Glomerular endothelial cell (primary cell): ENCODE data around the gene MYBPH. TPM values are rescaled to one million over a fixed set of nuclear protein-coding genes. Genes with fewer than 3 reads are reported as not detected.

ENCODE experiments used
- total RNA-seq: library from RNA; depleted of rRNA; stranded (reverse); fragments of >200 nt; gene quantifications from 2 replicates; pipeline ENCODE4 v1.2.3, GENCODE V29; 2015

The MYBPH gene
- total RNA-seq, 1 donor from 2014 or later, result not detected

Other genes starting within 250 kb of the MYBPH start
- 20.4 and 22.1 TPM in 2 replicates for gene KLHL12, start 248.6 kb downstream of the MYBPH start, total RNA-seq
- gene ADIPOR1, start 217.5 kb downstream of the MYBPH start, total RNA-seq, result 82.2 and 92.9 TPM in 2 replicates
- 43.4 and 51.5 TPM in 2 replicates for gene CYB5R1, start 208.6 kb downstream of the MYBPH start, total RNA-seq
- 55.4 and 58.7 TPM in 2 replicates for gene TMEM183A, start 168.5 kb downstream of the MYBPH start, total RNA-seq
- gene PPFIA4, start 149.3 kb downstream of the MYBPH start, total RNA-seq, result 0.29 and 6.8 TPM in 2 replicates
- not detected in 2 replicates for gene MYOG, start 89.8 kb downstream of the MYBPH start, total RNA-seq
- 8.6 TPM in 1 of 2 replicates, not detected in the other for gene ADORA1, start 48.1 kb downstream of the MYBPH start, total RNA-seq
- gene CHI3L1, start 10.9 kb upstream of the MYBPH start, total RNA-seq, result 0.12 and 0.48 TPM in 2 replicates
- gene CHIT1, start 53.8 kb upstream of the MYBPH start, total RNA-seq, result not detected in 2 replicates
- gene BTG2, start 129.7 kb upstream of the MYBPH start, total RNA-seq, result 35.9 and 54.7 TPM in 2 replicates
- 0.93 and 1.8 TPM in 2 replicates for gene FMOD, start 175.3 kb upstream of the MYBPH start, total RNA-seq